ENCODE data around the gene REN. TPM values are rescaled to one million over a fixed set of nuclear protein-coding genes. Genes with fewer than 3 reads are reported as not detected.

The REN gene
- total RNA-seq, 1 donor from 2014 or later = not detected

DNA sequence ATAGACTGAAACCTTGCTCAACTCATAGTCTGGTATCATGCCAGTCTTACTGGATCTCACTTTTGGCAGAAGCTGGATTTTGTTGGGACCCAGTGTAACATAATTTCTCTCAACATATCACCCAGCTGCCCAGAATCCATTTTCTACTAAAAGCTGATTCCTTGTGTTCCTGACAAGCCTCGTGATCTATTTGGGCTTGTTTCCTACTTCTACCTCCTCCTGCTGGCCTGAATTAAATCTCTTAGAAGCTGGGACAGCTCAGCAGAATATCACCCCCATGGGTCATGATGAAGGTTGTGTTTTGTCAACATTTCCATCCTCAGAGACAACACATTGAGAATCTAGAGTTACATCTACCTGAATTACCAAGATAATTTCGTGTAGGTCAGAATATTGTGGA is 40.0 kb upstream of the REN start:
- no peaks in the 10 kb centered on the region for H3K27me3 ChIP-seq
- no peak overlapping the region for H3K4me3 ChIP-seq
- no peak for TF ChIP-seq CTCF (IDR thresholded peaks at IDR 0.05)
- intact Hi-C loops (cut with DNase I) = loop anchor here (2.0 kb wide), 1 partner anchor 43 kb away; no protein-coding TSS in a partner anchor
- no peaks in the 10 kb centered on the region for H3K4me1 ChIP-seq
- no peak for DNase-seq (ENCODE audit: low spot score in 2 of 2)
- no peaks in the 10 kb centered on the region for H3K36me3 ChIP-seq
- H3K9me3 ChIP-seq = no peaks in the 10 kb centered on the region
- no peak overlapping the region for H3K27ac ChIP-seq

DNA sequence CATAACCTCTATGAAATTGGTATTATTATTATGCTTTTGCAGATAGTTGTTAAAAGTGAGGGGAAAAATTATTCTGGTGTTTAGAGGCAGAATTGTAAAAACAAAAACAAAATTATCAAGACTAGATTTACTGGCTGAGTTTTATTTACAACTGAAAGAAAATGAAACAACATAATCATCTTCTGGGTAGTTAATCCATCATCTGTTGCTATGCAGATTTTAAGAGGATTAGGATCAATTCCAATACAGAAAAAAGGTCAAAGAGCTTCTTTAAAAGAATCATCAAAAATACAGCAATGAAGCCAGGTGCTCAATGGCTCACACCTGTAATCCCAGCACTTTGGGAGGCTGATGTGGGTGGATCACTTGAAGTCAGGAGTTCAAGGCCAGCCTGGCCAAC is 39.3 kb upstream of the REN start:
- no peaks in the 10 kb centered on the region for H3K27me3 ChIP-seq
- H3K4me1 ChIP-seq = no peaks in the 10 kb centered on the region
- no peaks in the 10 kb centered on the region for H3K9me3 ChIP-seq
- no peak overlapping the region for H3K27ac ChIP-seq
- no peak for DNase-seq (ENCODE audit: low spot score in 2 of 2)
- intact Hi-C loops (cut with DNase I) = no loop called here
- no peak for TF ChIP-seq CTCF (IDR thresholded peaks at IDR 0.05)
- no peaks in the 10 kb centered on the region for H3K36me3 ChIP-seq
- no peak overlapping the region for H3K4me3 ChIP-seq

GRCh38 chr1:204204944-204205343 is 38.8 kb upstream of the REN start:
- intact Hi-C loops (cut with DNase I) = no loop called here
- no peaks in the 10 kb centered on the region for H3K27me3 ChIP-seq
- TF ChIP-seq CTCF (IDR thresholded peaks at IDR 0.05) = no peak
- no peak overlapping the region for H3K27ac ChIP-seq
- H3K9me3 ChIP-seq = no peaks in the 10 kb centered on the region
- no peaks in the 10 kb centered on the region for H3K36me3 ChIP-seq
- no peak for DNase-seq (ENCODE audit: low spot score in 2 of 2)
- H3K4me1 ChIP-seq = no peaks in the 10 kb centered on the region
- no peak overlapping the region for H3K4me3 ChIP-seq

DNA sequence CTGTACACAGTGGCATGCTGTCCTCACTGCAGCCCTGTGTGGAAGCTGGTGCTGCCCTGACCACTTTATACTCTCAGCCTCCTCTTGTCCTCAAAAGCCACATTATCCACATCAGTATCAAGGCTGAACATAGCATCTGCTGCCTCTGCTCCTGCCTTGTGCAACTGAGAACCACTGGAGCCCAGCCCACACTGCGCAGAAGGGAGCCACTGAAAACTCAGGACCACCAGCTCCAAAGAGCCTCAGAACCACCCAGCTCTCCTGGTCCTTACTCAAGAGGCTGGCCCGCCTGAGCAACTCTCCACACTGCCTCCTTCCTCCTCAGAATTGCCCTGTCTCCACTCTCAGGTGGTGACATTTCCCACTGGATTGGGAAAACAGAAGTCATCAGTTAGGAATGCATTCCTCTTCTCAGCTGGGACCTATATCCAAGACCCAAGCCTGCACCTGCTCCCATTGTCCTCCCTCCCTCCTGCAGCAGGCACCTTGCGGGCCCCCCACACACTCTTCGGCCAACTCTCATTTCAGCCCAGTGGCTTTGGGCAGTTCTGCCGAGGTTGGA is 37.1 kb upstream of the REN start:
- H3K27ac ChIP-seq = no peak overlapping the region
- no peaks in the 10 kb centered on the region for H3K4me1 ChIP-seq
- no peak overlapping the region for H3K4me3 ChIP-seq
- intact Hi-C loops (cut with DNase I) = no loop called here
- no peak for DNase-seq (ENCODE audit: low spot score in 2 of 2)
- no peaks in the 10 kb centered on the region for H3K27me3 ChIP-seq
- H3K36me3 ChIP-seq = no peaks in the 10 kb centered on the region
- TF ChIP-seq CTCF (IDR thresholded peaks at IDR 0.05) = no peak
- H3K9me3 ChIP-seq = no peaks in the 10 kb centered on the region

GRCh38 chr1:204202481-204202880 is 36.3 kb upstream of the REN start:
- no peak overlapping the region for H3K4me3 ChIP-seq
- H3K27me3 ChIP-seq = no peaks in the 10 kb centered on the region
- H3K9me3 ChIP-seq = no peaks in the 10 kb centered on the region
- H3K4me1 ChIP-seq = no peaks in the 10 kb centered on the region
- DNase-seq (ENCODE audit: low spot score in 2 of 2) = no peak
- H3K36me3 ChIP-seq = no peaks in the 10 kb centered on the region
- TF ChIP-seq CTCF (IDR thresholded peaks at IDR 0.05) = no peak
- intact Hi-C loops (cut with DNase I) = no loop called here
- no peak overlapping the region for H3K27ac ChIP-seq
